ENCODE data around the gene NIPBL.
"Not testable (repeated sequence)": the region's sequence is repeated elsewhere in the genome, so short reads cannot be mapped to it uniquely, and the experiment has no call there.

NIPBL gene

DNA sequence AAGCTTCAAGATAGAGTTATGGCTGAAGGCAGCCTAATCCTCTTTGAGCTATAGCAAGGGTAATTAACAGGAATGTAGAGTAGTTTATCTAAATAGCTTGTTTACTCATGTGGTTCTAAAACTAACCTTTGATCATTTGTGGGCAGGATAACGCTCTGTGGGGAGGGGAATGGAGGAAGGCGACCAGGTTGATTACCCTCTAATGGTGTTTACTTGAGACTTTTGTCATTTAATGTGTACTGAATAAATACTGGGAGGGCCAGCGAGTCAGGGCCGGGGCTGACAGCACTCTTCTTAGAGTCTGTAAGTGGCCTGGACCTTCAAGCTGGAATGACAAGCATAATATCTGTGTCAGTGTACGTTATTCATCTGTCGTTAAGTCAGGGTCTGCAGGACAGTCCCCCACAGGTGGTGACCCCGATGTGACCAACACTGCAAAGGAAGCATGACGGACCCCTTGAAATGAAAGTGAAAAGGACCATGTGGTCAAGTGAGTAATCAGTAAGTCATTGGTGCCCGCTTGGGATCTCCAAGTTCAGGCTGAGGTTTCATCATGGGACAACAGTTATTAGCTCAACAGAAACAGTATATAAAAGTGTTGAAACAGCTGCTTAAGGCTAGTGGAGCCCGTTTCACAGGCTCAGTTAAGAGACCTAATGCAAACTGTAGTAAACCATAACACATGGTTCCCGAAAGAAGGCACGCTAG is 210.1 kb downstream of the NIPBL start:
- Histone ChIP-seq H2AFZ (no peak overlapping the region), H3K36me3 (ENCODE audit: control insufficient read depth, insufficient read depth, low read length) (no peaks in the 10 kb centered on the region), H3K4me2 (ENCODE audit: low read length) (no peak overlapping the region), H3K9me3 (ENCODE audit: control insufficient read depth, low read length) (no peaks in the 10 kb centered on the region), H3K4me3 (ENCODE audit: low read depth, low read length) (no peak overlapping the region), H3K27me3 (ENCODE audit: control insufficient read depth, insufficient read depth, low read length) (no peaks in the 10 kb centered on the region), H3K4me1 (no peaks in the 10 kb centered on the region), H3K79me2 (no peaks in the 10 kb centered on the region), H3K9ac (no peak overlapping the region), H3K27ac (no peak overlapping the region)
- TF ChIP-seq, protein P1, sequence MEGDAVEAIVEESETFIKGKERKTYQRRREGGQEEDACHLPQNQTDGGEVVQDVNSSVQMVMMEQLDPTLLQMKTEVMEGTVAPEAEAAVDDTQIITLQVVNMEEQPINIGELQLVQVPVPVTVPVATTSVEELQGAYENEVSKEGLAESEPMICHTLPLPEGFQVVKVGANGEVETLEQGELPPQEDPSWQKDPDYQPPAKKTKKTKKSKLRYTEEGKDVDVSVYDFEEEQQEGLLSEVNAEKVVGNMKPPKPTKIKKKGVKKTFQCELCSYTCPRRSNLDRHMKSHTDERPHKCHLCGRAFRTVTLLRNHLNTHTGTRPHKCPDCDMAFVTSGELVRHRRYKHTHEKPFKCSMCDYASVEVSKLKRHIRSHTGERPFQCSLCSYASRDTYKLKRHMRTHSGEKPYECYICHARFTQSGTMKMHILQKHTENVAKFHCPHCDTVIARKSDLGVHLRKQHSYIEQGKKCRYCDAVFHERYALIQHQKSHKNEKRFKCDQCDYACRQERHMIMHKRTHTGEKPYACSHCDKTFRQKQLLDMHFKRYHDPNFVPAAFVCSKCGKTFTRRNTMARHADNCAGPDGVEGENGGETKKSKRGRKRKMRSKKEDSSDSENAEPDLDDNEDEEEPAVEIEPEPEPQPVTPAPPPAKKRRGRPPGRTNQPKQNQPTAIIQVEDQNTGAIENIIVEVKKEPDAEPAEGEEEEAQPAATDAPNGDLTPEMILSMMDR (IDR thresholded peaks at IDR 0.05), result no peak

GRCh38 chr5:37088009-37088408 is 211.4 kb downstream of the NIPBL start:
- TF ChIP-seq, protein P1 (IDR thresholded peaks at IDR 0.05), result no peak
- Histone ChIP-seq H3K36me3 (ENCODE audit: control insufficient read depth, insufficient read depth, low read length) (no peaks in the 10 kb centered on the region), H3K27ac (no peak overlapping the region), H2AFZ (no peak overlapping the region), H3K4me1 (no peaks in the 10 kb centered on the region), H3K4me2 (ENCODE audit: low read length) (no peak overlapping the region), H3K9ac (no peak overlapping the region), H3K9me3 (ENCODE audit: control insufficient read depth, low read length) (no peaks in the 10 kb centered on the region), H3K27me3 (ENCODE audit: control insufficient read depth, insufficient read depth, low read length) (no peaks in the 10 kb centered on the region), H3K4me3 (ENCODE audit: low read depth, low read length) (no peak overlapping the region), H3K79me2 (no peaks in the 10 kb centered on the region)

- no peak overlapping the region for H3K4me2 ChIP-seq (ENCODE audit: low read length)
- H3K9ac ChIP-seq, result no peak overlapping the region
- H3K4me3 ChIP-seq (ENCODE audit: low read depth, low read length), result no peak overlapping the region
- TF ChIP-seq, protein P1 (IDR thresholded peaks at IDR 0.05), result no peak
- H3K27me3 ChIP-seq (ENCODE audit: control insufficient read depth, insufficient read depth, low read length), result no peaks in the 10 kb centered on the region
- H3K36me3 ChIP-seq (ENCODE audit: control insufficient read depth, insufficient read depth, low read length), result no peaks in the 10 kb centered on the region
- H3K27ac ChIP-seq, result no peak overlapping the region
- H2AFZ ChIP-seq, result no peak overlapping the region
- H3K79me2 ChIP-seq, result no peaks in the 10 kb centered on the region
- H3K4me1 ChIP-seq, result no peaks in the 10 kb centered on the region
- H3K9me3 ChIP-seq (ENCODE audit: control insufficient read depth, low read length), result no peaks in the 10 kb centered on the region
Measured at GRCh38 chr5:37090123-37090726, 213.7 kb downstream of the NIPBL start.

GRCh38 chr5:37090781-37091180 is 214.2 kb downstream of the NIPBL start:
- TF ChIP-seq, protein P1 (IDR thresholded peaks at IDR 0.05), result no peak
- H3K36me3 ChIP-seq (ENCODE audit: control insufficient read depth, insufficient read depth, low read length), result no peaks in the 10 kb centered on the region

GRCh38 chr5:37093795-37094194 is 217.2 kb downstream of the NIPBL start:
- H2AFZ ChIP-seq; H3K9me3 ChIP-seq (ENCODE audit: control insufficient read depth, low read length); H3K4me2 ChIP-seq (ENCODE audit: low read length); H3K4me1 ChIP-seq; H3K27ac ChIP-seq; H3K79me2 ChIP-seq; H3K9ac ChIP-seq; H3K4me3 ChIP-seq (ENCODE audit: low read depth, low read length); H3K36me3 ChIP-seq (ENCODE audit: control insufficient read depth, insufficient read depth, low read length); H3K27me3 ChIP-seq (ENCODE audit: control insufficient read depth, insufficient read depth, low read length): not testable (repeated sequence)

More at GRCh38 chr5:37090781-37091180, 214.2 kb downstream of the NIPBL start:
- H3K4me3 ChIP-seq (ENCODE audit: low read depth, low read length), result no peak overlapping the region
- no peaks in the 10 kb centered on the region for H3K4me1 ChIP-seq
- H3K9ac ChIP-seq, result no peak overlapping the region
- H3K9me3 ChIP-seq (ENCODE audit: control insufficient read depth, low read length), result no peaks in the 10 kb centered on the region
- H2AFZ ChIP-seq, result no peak overlapping the region
- no peaks in the 10 kb centered on the region for H3K79me2 ChIP-seq
- H3K27me3 ChIP-seq (ENCODE audit: control insufficient read depth, insufficient read depth, low read length), result no peaks in the 10 kb centered on the region
- no peak overlapping the region for H3K27ac ChIP-seq
- no peak overlapping the region for H3K4me2 ChIP-seq (ENCODE audit: low read length)

DNA sequence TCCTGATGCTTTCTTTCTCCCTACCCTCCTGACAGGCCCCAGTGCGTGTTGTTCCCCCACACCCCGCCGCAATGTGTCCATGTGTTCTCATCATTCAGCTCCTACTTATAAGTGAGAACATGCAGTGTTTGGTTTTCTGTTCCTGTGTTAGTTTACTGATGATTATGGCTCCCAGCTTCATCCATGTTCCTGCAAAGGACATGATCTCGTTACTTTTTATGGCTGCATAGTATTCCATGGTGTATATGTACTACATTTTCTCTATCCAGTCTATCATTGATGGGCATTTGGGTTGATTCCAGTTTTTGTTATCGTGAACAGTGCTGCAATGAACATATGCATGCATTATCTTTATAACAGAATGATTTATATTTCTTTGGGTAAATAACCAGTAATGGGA is 222.7 kb downstream of the NIPBL start:
- not testable (repeated sequence) for H3K4me1 ChIP-seq; H3K79me2 ChIP-seq; H2AFZ ChIP-seq; H3K36me3 ChIP-seq (ENCODE audit: control insufficient read depth, insufficient read depth, low read length); H3K4me3 ChIP-seq (ENCODE audit: low read depth, low read length); H3K4me2 ChIP-seq (ENCODE audit: low read length); H3K9ac ChIP-seq; H3K27ac ChIP-seq; H3K9me3 ChIP-seq (ENCODE audit: control insufficient read depth, low read length); H3K27me3 ChIP-seq (ENCODE audit: control insufficient read depth, insufficient read depth, low read length)

Measured in parathyroid adenoma (tissue), 2 donors.